OCI-LY7 (cell line): ENCODE measurements around the gene SLC24A4.

ENCODE experiments used
- EZH2phosphoT487 ChIP-seq: fragments of 200-600 bp; sonication (generic); IDR thresholded peaks from 2 replicates; pipeline ENCODE4 v1.6.1; 2018; ENCODE audit warnings: low read depth, borderline replicate concordance, mild to moderate bottlenecking, mixed run types, antibody characterized with exemption, low read length, moderate library complexity, mixed read lengths
- TF ChIP-seq, protein P1 (sequence below): fragments of 200-600 bp; sonication (generic); conservative IDR thresholded peaks from 2 replicates; pipeline ENCODE4 v1.5.1; 2014; ENCODE audit warnings: mild to moderate bottlenecking, antibody characterized with exemption, low read length, moderate library complexity, mixed read lengths

DNA sequence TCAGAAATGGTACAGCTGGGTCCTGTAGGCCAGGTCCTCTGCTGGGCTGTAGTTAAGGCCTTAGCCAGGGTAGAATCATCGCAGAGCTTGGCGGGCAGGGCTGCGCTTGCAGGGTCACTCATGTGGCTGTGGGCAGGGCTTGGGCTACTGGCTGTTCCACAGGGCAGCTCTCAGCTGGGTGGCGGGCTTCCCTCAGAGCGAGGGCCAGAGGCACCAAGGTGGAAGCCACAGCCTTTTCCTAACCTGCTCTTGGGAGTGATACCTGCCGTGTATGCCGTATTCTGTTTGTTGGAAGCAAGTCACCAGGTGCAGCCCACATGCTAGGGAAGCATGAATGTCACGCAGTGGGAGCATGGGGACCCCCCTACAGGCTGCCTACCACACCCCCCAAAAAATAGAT is 120.8 kb downstream of the SLC24A4 start:
- TF ChIP-seq, protein P1, sequence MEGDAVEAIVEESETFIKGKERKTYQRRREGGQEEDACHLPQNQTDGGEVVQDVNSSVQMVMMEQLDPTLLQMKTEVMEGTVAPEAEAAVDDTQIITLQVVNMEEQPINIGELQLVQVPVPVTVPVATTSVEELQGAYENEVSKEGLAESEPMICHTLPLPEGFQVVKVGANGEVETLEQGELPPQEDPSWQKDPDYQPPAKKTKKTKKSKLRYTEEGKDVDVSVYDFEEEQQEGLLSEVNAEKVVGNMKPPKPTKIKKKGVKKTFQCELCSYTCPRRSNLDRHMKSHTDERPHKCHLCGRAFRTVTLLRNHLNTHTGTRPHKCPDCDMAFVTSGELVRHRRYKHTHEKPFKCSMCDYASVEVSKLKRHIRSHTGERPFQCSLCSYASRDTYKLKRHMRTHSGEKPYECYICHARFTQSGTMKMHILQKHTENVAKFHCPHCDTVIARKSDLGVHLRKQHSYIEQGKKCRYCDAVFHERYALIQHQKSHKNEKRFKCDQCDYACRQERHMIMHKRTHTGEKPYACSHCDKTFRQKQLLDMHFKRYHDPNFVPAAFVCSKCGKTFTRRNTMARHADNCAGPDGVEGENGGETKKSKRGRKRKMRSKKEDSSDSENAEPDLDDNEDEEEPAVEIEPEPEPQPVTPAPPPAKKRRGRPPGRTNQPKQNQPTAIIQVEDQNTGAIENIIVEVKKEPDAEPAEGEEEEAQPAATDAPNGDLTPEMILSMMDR, result no peak
- no peak for TF ChIP-seq EZH2phosphoT487
